ENCODE measurements around the gene WARS2.

The WARS2 gene

DNA sequence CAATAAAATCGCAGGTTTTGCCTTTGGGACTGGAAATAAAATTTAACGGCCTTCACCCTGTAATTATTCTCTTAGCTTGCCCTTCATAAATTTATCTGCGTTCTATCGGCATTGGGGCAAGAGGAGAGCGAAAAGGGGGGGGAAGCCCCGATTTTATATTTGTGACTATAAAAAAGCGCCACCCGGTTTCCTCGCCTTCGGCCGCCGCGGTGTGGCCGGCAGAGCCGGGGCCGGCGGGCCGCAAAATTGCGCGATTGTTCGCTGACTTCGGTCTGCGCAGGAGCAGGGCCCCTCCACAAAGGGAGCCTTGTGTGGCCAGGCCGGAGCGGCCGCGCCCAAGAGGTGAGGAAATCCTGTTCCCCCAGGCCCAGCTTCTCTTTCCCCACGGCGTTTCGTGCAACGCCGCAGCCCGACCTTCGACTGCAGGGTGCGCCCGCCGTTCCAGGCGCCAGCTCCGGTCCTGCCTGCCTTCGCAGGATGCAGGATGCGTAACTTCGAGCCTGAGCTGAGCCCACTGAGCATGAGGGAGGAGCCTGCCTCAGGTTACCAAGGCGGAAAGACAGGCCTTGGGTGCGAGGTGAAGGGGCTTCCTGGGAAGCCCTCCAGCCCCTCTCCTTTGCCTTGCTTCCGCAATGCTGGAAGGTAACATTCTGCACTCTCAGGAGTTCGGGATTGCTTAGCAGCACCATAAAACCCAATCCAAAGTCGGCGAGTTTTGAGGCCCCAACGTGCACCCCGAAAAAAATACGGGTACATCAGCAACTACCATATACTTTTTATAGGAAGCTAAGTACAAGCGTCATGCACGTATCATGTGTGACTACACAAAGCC is 147.4 kb downstream of the WARS2 start:
- DNase-seq: no peak

- no peak for DNase-seq
Observed at GRCh38 chr1:118992237-118992825, 148.1 kb downstream of the WARS2 start.

- DNase-seq: no peak
Observed at GRCh38 chr1:118991448-118991847, 149.0 kb downstream of the WARS2 start.

DNA sequence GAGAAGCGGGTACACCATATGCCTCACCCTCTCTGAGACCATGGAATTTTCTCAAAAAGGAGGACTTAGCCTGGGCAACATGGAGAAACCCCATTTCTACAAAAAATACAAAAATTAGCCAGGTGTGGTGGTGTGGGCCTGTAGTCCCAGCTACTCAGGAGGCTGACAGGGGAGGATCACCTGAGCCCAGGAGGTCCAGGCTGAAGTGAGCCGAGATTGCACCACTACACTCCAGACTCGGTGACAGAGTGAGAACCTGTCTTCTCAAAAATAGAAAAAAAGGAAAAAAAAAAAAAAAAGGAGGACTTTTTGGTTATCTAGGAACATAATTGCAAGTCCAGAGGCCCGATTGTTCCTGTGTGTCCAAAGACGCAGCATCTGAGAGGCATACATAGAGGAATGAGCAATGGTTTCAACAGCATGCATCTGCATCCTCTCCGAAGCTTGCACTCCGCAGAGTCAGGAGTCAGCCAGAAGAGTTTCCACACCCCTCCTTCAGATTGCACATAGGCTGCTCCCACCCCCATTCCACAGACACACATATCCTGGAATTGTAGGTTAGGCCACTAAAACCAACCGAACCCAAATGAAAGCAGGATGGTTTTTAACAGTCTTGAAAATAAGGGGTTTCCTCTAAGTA is 149.8 kb downstream of the WARS2 start:
- no peak for DNase-seq

DNA sequence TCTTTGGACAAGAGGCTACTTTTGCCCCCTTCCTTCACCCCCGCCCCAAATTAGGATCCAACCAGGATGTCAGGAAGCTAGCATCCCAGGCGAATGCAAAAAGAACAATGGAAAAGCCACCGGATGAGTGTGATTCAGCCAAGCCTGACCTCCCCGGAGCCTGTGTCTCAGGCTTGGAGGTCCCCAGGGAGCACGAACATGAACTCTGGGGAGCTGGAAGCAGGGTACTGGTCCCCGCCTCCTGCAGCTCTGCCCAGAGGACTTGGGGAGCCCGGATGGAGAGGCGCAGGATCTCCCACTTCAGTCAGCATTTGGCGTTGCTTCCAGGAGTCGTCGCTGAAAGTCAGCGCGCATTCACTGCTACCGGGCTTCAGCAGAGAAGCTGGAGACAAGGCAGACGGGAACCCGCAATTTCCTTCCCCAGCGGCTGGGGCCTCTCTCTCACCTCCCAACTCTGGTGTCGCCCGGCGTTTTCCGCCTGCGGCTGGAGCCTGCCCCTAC is 150.5 kb downstream of the WARS2 start:
- DNase-seq: no peak

GRCh38 chr1:118989006-118989815 is 151.2 kb downstream of the WARS2 start:
- DNase-seq: no peak

GRCh38 chr1:118988186-118989005 is 152.1 kb downstream of the WARS2 start, which contains the start of gene TBX15:
TSS of gene TBX15 (minus strand) at chr1:118988343. CDS start at chr1:118987795, 548 bp downstream.
- no peak for DNase-seq

GRCh38 chr1:118987468-118988185 is 152.8 kb downstream of the WARS2 start:
- no peak for DNase-seq

- DNase-seq: no peak
Observed at GRCh38 chr1:118986555-118987467, 153.6 kb downstream of the WARS2 start.

- DNase-seq: no peak
Observed at GRCh38 chr1:118985640-118986554, 154.6 kb downstream of the WARS2 start.

DNA sequence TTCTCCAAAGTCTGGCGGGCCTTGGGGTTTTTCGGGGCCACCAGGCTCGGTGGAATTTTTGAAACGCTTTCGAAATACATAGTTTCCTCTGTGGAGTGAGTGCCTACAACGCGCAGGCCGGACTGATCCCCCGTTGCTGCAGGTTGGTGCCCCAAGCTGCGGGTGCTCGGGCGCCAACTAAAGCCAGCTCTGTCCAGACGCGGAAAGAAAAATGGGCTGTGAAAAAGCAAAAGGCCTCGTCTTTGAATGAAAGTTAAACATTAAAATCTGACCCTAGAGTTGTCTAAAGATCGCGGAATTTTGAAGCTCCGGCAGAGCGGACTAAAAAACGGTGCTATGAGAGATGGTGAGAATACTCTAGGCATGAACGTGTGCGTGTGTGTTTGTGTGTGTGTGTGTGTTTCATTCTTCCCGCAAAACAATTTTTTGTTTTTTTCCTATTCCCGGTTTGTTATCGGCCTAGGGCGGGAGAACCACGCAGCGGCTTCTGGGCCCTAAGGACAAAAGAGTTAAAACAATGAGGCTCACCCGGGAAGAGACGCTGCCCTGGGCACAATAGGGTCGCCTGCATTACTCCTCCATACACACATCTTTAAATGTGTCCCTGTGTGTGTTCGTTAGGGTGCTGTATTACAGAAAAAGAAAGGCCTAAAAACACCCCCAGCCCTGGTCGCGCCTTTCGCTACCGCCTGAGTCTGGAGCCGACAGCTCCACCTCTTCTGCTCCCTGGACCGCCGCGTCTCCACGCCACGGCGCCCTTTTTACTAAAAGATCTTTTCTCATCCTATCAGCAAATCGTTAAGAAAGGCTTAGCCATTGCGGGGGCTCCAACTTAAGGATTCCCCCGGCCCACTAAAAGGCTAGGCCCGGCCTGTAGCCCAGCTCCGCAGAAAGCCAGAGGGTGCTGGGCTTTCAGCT is 155.5 kb downstream of the WARS2 start:
- no peak for DNase-seq

DNA sequence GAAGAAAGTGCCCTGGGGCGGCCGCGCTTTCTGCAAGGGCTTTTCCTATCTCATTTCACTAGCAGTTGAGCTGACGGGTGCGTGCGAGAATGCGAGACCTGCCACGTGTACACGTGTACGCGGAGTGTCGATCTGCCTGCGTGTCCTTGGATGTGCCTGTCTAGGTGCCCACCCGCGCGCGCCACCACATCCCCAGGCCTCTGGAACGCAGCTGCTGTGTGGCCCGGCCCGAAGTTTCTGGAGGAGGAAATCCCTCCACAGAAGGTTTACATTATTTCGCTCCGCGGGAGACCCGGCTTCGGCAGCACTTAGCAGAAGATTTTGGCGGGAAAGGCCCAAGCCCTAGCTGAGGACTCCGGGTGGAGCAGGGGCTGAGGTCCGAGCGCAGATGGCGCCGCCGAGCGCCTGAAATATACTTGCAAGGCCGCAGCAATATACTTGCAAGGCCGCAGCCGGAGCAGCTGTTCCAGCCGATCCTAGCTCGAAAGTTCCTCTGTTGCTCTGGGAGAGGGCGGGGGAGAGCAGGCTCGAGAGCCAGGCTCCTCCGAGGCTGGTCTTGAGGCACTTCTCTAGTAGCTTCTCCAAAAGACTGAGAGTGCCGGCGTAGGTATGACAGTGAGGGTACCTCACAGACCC is 156.2 kb downstream of the WARS2 start:
- no peak for DNase-seq

- DNase-seq: no peak
Observed at GRCh38 chr1:118983558-118984041, 156.9 kb downstream of the WARS2 start.

- no peak for DNase-seq
Observed at GRCh38 chr1:118982821-118983557, 157.5 kb downstream of the WARS2 start.

DNA sequence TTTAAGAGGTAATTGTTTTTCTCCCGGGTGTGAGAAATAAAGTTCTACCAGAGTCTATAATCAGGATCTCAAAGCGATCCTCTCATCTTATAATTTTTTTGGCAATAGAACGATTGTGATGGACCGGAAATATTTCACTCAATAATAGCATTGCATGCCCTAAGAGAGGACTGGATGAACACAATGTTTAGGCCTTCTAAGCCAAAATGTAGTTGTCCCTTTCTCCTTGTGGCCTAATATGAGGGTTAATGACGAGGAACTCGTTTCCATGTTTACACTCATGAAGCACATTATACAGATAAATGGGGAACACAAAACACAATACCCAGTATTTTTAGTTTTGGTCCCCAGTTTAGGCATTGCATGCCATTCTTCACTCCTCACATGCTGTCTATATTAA is 158.2 kb downstream of the WARS2 start:
- DNase-seq: no peak

DNA sequence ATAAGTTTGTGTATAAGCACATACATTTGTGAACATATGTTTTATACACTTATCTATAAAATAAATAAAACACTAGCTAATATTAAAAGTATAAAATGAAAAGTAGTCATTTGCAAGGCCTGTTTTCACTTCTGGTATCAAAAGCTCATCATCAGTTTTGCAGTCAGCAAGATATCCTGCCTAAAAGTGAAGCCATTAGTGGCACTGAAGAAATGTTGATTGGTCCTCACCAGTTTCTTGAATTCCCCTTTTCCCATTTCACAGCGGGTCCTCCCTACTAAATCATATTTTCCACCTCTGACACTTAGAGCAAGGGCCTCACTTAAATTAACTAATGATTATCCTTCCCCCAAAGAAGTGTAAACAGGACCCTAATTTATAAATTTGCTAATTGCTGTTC is 159.0 kb downstream of the WARS2 start:
- no peak for DNase-seq
